HEK293 (cell line): ENCODE results near the gene DMAC1.

ENCODE experiments used
- ATF2 ChIP-seq: fragments of 450-650 bp; formaldehyde crosslinking; IDR thresholded peaks from 2 replicates; pipeline ENCODE4 v1.5.1; 2016; ENCODE audit warnings: missing biosample characterization, missing genetic modification characterization, low read depth
- CTCF ChIP-seq: fragments of 450-650 bp; formaldehyde crosslinking; IDR thresholded peaks from 2 replicates; pipeline ENCODE4 v1.5.1; 2016; ENCODE audit warnings: missing biosample characterization, missing genetic modification characterization
- PRDM4 ChIP-seq: fragments of 450-650 bp; formaldehyde crosslinking; IDR thresholded peaks from 2 replicates; pipeline ENCODE4 v1.5.1; 2017; ENCODE audit warnings: missing biosample characterization, missing genetic modification characterization
- ZBTB44 ChIP-seq: fragments of 450-650 bp; IDR thresholded peaks from 2 replicates; pipeline ENCODE4 v1.5.1; 2018; ENCODE audit warnings: missing biosample characterization, mild to moderate bottlenecking, missing genetic modification characterization
- ZIC2 ChIP-seq: fragments of 450-650 bp; formaldehyde crosslinking; IDR thresholded peaks from 2 replicates; pipeline ENCODE4 v1.5.1; 2016; ENCODE audit warnings: missing biosample characterization, missing genetic modification characterization
- ZNF274 ChIP-seq, 2 experiments: fragments of 200-500 bp in 1 of 2; fragments of 450-650 bp in 1 of 2; sonication (Bioruptor generic) in 1 of 2; formaldehyde crosslinking in 1 of 2; IDR thresholded peaks; 2 replicates each; pipeline versions ENCODE4 v1.5.1 to v1.6.1; 2014 to 2016; ENCODE audit warnings: borderline replicate concordance in 1 of 2, inconsistent platforms in 1 of 2, low read length in 1 of 2, missing biosample characterization in 1 of 2, missing genetic modification characterization in 1 of 2
- ZNF280C ChIP-seq: fragments of 450-650 bp; formaldehyde crosslinking; IDR thresholded peaks from 2 replicates; pipeline ENCODE4 v1.5.1; 2016; ENCODE audit warnings: missing biosample characterization, missing genetic modification characterization
- ZNF548 ChIP-seq: fragments of 450-650 bp; formaldehyde crosslinking; IDR thresholded peaks from 2 replicates; pipeline ENCODE4 v1.5.1; 2016; ENCODE audit warnings: missing biosample characterization, missing genetic modification characterization

- no peak for TF ChIP-seq ZNF274 (IDR thresholded peaks at IDR 0.05; ENCODE audit: low read length)
- TF ChIP-seq ZNF274 (tag by site-specific recombination; IDR thresholded peaks at IDR 0.05; ENCODE audit: borderline replicate concordance), result no peak
- TF ChIP-seq ZBTB44 (tag by site-specific recombination), result no peak
- TF ChIP-seq CTCF (tag by site-specific recombination), result no peak
- no peak for TF ChIP-seq ZNF280C (tag by site-specific recombination)
- no peak for TF ChIP-seq PRDM4 (tag by site-specific recombination)
- no peak for TF ChIP-seq ZIC2 (tag by site-specific recombination)
- TF ChIP-seq ZNF548 (tag by site-specific recombination), result no peak
- TF ChIP-seq ATF2 (tag by site-specific recombination), result no peak
Measured at GRCh38 chr9:7770111-7770510, 29.5 kb downstream of the DMAC1 start.
